ENCODE results near the gene ABCA7.

The ABCA7 gene

GRCh38 chr19:1060689-1061088 is 20.8 kb downstream of the ABCA7 start:
- no peak for DNase-seq

- no peak for DNase-seq
Observed at GRCh38 chr19:1061987-1062386, 22.1 kb downstream of the ABCA7 start.

GRCh38 chr19:1062387-1063029 is 22.6 kb downstream of the ABCA7 start:
- DNase-seq, result no peak

GRCh38 chr19:1063030-1063908 is 23.4 kb downstream of the ABCA7 start:
- DNase-seq, result peak; percentile 81

- no peak for DNase-seq
Observed at GRCh38 chr19:1063909-1064660, 24.2 kb downstream of the ABCA7 start.

- DNase-seq, result peak; percentile 71
Observed at GRCh38 chr19:1064661-1065605, 25.0 kb downstream of the ABCA7 start.

GRCh38 chr19:1065606-1066109 is 25.8 kb downstream of the ABCA7 start:
- DNase-seq, result no peak

GRCh38 chr19:1066251-1066747 is 26.4 kb downstream of the ABCA7 start:
- DNase-seq, result no peak

- peak; percentile 89 for DNase-seq
Observed at GRCh38 chr19:1066748-1067340, 26.9 kb downstream of the ABCA7 start, which contains the start of gene ARHGAP45. TSS of gene ARHGAP45 (plus strand) at chr19:1067167. CDS start at chr19:1067406, 239 bp downstream.

- DNase-seq, result no peak
Observed at GRCh38 chr19:1067341-1067957, 27.5 kb downstream of the ABCA7 start.

- peak; percentile 83 for DNase-seq
Observed at GRCh38 chr19:1068009-1069001, 28.4 kb downstream of the ABCA7 start.

GRCh38 chr19:1069009-1069779 is 29.3 kb downstream of the ABCA7 start:
- peak; percentile 86 for DNase-seq

- DNase-seq, result no peak
Observed at GRCh38 chr19:1070576-1070930, 30.6 kb downstream of the ABCA7 start.

- DNase-seq, result no peak
Observed at GRCh38 chr19:1070931-1071791, 31.3 kb downstream of the ABCA7 start.

GRCh38 chr19:1072371-1073015 is 32.6 kb downstream of the ABCA7 start:
- DNase-seq, result no peak

- no peak for DNase-seq
Observed at GRCh38 chr19:1073063-1073955, 33.4 kb downstream of the ABCA7 start.

All from CD4-positive, alpha-beta T cell treated with Interleukin-17A for 1 hour (primary cell).